HepG2 (cell line): ENCODE measurements around the gene CCDC170. TPM values are rescaled to one million over a fixed set of nuclear protein-coding genes. Genes with fewer than 3 reads are reported as not detected.

Experiments
- ATM ChIP-seq: fragments of 450-650 bp; IDR thresholded peaks from 2 replicates; pipeline ENCODE4 v1.7.1; 2017; ENCODE audit warnings: mild to moderate bottlenecking, borderline replicate concordance
- CBX1 ChIP-seq: IDR thresholded peaks from one replicate; pipeline ENCODE4 v1.6.1; 2016; ENCODE audit warnings: antibody characterized with exemption, low read depth
- FOXC1 ChIP-seq: sonication (generic); formaldehyde crosslinking; IDR thresholded peaks from 2 replicates; pipeline ENCODE4 v1.8.0; 2022; ENCODE audit warnings: mild to moderate bottlenecking, missing genetic modification reagents, borderline replicate concordance
- FOXM1 ChIP-seq: sonication (generic); formaldehyde crosslinking; IDR thresholded peaks from 2 replicates; pipeline ENCODE4 v1.5.0; 2020; ENCODE audit warnings: missing genetic modification reagents
- MATR3 ChIP-seq: sonication (generic); formaldehyde crosslinking; IDR thresholded peaks from 2 replicates; pipeline ENCODE4 v1.4.0; 2020; ENCODE audit warnings: missing genetic modification reagents
- MTF1 ChIP-seq: sonication (generic); formaldehyde crosslinking; IDR thresholded peaks from 2 replicates; pipeline ENCODE4 v1.5.0; 2020; ENCODE audit warnings: missing genetic modification reagents
- NFYB ChIP-seq: sonication (generic); formaldehyde crosslinking; IDR thresholded peaks from 2 replicates; pipeline ENCODE4 v1.4.0; 2020; ENCODE audit warnings: missing genetic modification reagents
- NKX3-1 ChIP-seq: sonication (generic); formaldehyde crosslinking; IDR thresholded peaks from 2 replicates; pipeline ENCODE4 v1.5.0; 2020; ENCODE audit warnings: missing genetic modification reagents
- PBX3 ChIP-seq: sonication (generic); formaldehyde crosslinking; IDR thresholded peaks from 2 replicates; pipeline ENCODE4 v1.8.1; 2023; ENCODE audit warnings: missing genetic modification reagents, inconsistent platforms, borderline replicate concordance
- PHF5A ChIP-seq: IDR thresholded peaks from one replicate; pipeline ENCODE4 v1.6.1; 2018; ENCODE audit warnings: low read depth, missing genetic modification reagents; ENCODE audit not compliant: unreplicated experiment
- RBM22 ChIP-seq: fragments of 200-400 bp; formaldehyde crosslinking; optimal IDR thresholded peaks from 2 replicates; pipeline ENCODE3; 2017; ENCODE audit warnings: mild to moderate bottlenecking, low read length, moderate library complexity
- SMARCE1 ChIP-seq: fragments of 450-650 bp; IDR thresholded peaks from 2 replicates; pipeline ENCODE4 v1.6.1; 2017; ENCODE audit warnings: borderline replicate concordance
- SNRNP70 ChIP-seq: fragments of 200-400 bp; formaldehyde crosslinking; IDR thresholded peaks from 2 replicates; pipeline ENCODE4 v1.6.1; 2017; ENCODE audit warnings: mild to moderate bottlenecking, low read depth, low read length, moderate library complexity
- SYNCRIP ChIP-seq: fragments of 200-400 bp; formaldehyde crosslinking; IDR thresholded peaks from 2 replicates; pipeline ENCODE4 v1.6.1; 2018; ENCODE audit warnings: mild to moderate bottlenecking, low read depth, low read length; ENCODE audit not compliant: insufficient read depth
- YY1 ChIP-seq: IDR thresholded peaks from 2 replicates; pipeline ENCODE4 v1.6.1; 2011; ENCODE audit warnings: low read length, low read depth, moderate library complexity, mild to moderate bottlenecking; ENCODE audit not compliant: insufficient read depth, insufficient replicate concordance
- ZNF143 ChIP-seq: sonication (generic); formaldehyde crosslinking; IDR thresholded peaks from 2 replicates; pipeline ENCODE4 v1.4.0; 2020; ENCODE audit warnings: missing genetic modification reagents
- ZNF549 ChIP-seq: sonication (generic); formaldehyde crosslinking; IDR thresholded peaks from 2 replicates; pipeline ENCODE4 v1.5.0; 2020; ENCODE audit warnings: missing genetic modification reagents
- ZNF841 ChIP-seq: sonication (generic); formaldehyde crosslinking; IDR thresholded peaks from 2 replicates; pipeline ENCODE4 v1.8.1; 2023; ENCODE audit warnings: missing genetic modification reagents, borderline replicate concordance
- ZSCAN30 ChIP-seq: sonication (generic); formaldehyde crosslinking; IDR thresholded peaks from 2 replicates; pipeline ENCODE4 v1.5.0; 2020; ENCODE audit warnings: mild to moderate bottlenecking, missing genetic modification reagents
- polyA plus RNA-seq, 8 experiments: library from polyadenylated mRNA; depleted of rRNA in 3 of 8; stranded (reverse) in 7 of 8; unstranded in 1 of 8; fragments of >200 nt; fragmentation: Illumina TruSeq in 4 of 8; extraction: Trizol in 4 of 8; gene quantifications; 2 replicates each; pipeline versions ENCODE4 v1.2.1 to v1.2.3, GENCODE V29; 2011 to 2016; ENCODE audit warnings: low read depth in 4 of 8, missing spikeins in 1 of 8, mixed read lengths in 1 of 8; ENCODE audit not compliant: insufficient read depth in 1 of 8
- total RNA-seq, 5 experiments: library from RNA; depleted of rRNA; stranded (reverse); fragments of >200 nt; fragmentation: Illumina TruSeq; extraction: Trizol; gene quantifications; 2 replicates each; pipeline ENCODE4 v1.2.3, GENCODE V29; 2016; ENCODE audit warnings: low read depth in 1 of 5
- TF ChIP-seq, protein P1 (sequence below): sonication (generic); formaldehyde crosslinking; IDR thresholded peaks from 2 replicates; pipeline ENCODE4 v1.5.0; 2020; ENCODE audit warnings: mild to moderate bottlenecking, missing genetic modification reagents, borderline replicate concordance
- TF ChIP-seq, protein P2 (sequence below): IDR thresholded peaks from 2 replicates; pipeline ENCODE4 v1.6.1; 2016; ENCODE audit warnings: low read depth, borderline replicate concordance

CCDC170 gene
- total and polyA plus RNA-seq, 2 of the 13 experiments (the other 11 are each of a cell fraction or from before 2014, with no cell fraction given): 0.90 to 5.1 TPM

DNA sequence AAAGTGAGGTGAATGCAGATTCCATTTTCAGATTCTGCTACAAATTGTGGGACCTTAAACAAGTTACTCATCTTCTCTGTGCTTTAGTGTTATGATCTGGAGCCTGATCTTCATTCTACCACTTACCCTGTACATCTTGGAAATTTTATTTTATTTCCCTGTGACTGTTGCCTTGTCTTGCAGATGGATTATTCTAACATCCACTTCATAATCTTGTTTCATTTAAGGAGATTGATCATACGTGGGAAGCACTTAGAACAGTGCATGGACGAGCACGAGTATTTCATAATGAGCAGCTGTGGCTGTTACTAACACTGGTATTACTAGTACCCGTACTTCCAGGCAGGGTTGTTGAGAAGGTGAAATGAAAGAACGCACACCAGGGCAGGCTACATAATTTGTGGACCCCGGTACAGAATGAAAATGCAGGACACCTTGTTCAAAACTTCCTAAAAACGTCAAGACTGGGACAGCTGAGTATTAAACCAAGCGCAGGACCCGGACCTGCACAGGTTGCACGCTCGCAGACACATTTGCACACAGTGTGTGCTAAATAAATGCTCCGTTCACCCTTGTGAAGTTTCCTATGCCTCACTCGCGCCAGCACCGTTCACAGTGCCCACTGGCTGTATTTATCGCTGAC is 535 bp upstream of the CCDC170 start (continued):
- no peak for TF ChIP-seq SYNCRIP
- TF ChIP-seq ZNF143: no peak
- no peak for TF ChIP-seq PBX3 (CRISPR knock-in tag)
- TF ChIP-seq SNRNP70: no peak
- TF ChIP-seq, protein P1, sequence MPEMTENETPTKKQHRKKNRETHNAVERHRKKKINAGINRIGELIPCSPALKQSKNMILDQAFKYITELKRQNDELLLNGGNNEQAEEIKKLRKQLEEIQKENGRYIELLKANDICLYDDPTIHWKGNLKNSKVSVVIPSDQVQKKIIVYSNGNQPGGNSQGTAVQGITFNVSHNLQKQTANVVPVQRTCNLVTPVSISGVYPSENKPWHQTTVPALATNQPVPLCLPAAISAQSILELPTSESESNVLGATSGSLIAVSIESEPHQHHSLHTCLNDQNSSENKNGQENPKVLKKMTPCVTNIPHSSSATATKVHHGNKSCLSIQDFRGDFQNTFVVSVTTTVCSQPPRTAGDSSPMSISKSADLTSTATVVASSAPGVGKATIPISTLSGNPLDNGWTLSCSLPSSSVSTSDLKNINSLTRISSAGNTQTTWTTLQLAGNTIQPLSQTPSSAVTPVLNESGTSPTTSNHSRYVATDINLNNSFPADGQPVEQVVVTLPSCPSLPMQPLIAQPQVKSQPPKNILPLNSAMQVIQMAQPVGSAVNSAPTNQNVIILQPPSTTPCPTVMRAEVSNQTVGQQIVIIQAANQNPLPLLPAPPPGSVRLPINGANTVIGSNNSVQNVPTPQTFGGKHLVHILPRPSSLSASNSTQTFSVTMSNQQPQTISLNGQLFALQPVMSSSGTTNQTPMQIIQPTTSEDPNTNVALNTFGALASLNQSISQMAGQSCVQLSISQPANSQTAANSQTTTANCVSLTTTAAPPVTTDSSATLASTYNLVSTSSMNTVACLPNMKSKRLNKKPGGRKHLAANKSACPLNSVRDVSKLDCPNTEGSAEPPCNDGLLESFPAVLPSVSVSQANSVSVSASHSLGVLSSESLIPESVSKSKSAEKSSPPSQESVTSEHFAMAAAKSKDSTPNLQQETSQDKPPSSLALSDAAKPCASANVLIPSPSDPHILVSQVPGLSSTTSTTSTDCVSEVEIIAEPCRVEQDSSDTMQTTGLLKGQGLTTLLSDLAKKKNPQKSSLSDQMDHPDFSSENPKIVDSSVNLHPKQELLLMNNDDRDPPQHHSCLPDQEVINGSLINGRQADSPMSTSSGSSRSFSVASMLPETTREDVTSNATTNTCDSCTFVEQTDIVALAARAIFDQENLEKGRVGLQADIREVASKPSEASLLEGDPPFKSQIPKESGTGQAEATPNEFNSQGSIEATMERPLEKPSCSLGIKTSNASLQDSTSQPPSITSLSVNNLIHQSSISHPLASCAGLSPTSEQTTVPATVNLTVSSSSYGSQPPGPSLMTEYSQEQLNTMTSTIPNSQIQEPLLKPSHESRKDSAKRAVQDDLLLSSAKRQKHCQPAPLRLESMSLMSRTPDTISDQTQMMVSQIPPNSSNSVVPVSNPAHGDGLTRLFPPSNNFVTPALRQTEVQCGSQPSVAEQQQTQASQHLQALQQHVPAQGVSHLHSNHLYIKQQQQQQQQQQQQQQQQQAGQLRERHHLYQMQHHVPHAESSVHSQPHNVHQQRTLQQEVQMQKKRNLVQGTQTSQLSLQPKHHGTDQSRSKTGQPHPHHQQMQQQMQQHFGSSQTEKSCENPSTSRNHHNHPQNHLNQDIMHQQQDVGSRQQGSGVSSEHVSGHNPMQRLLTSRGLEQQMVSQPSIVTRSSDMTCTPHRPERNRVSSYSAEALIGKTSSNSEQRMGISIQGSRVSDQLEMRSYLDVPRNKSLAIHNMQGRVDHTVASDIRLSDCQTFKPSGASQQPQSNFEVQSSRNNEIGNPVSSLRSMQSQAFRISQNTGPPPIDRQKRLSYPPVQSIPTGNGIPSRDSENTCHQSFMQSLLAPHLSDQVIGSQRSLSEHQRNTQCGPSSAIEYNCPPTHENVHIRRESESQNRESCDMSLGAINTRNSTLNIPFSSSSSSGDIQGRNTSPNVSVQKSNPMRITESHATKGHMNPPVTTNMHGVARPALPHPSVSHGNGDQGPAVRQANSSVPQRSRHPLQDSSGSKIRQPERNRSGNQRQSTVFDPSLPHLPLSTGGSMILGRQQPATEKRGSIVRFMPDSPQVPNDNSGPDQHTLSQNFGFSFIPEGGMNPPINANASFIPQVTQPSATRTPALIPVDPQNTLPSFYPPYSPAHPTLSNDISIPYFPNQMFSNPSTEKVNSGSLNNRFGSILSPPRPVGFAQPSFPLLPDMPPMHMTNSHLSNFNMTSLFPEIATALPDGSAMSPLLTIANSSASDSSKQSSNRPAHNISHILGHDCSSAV: no peak
- 0 out of 2 replicates have a peak, but pooled peaks have one; percentile 35 for TF ChIP-seq FOXM1 (CRISPR knock-in tag)
- no peak for TF ChIP-seq RBM22
- TF ChIP-seq ZNF841 (CRISPR knock-in tag): no peak
- TF ChIP-seq, protein P2, sequence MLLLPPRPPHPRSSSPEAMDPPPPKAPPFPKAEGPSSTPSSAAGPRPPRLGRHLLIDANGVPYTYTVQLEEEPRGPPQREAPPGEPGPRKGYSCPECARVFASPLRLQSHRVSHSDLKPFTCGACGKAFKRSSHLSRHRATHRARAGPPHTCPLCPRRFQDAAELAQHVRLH (CRISPR knock-in tag): no peak
- TF ChIP-seq CBX1: no peak
- TF ChIP-seq NKX3-1 (CRISPR knock-in tag): 0 out of 2 replicates have a peak, but pooled peaks have one; percentile 78
- no peak for TF ChIP-seq ZSCAN30 (CRISPR knock-in tag)
- TF ChIP-seq NFYB (CRISPR knock-in tag): no peak
- no peak for TF ChIP-seq FOXC1 (CRISPR knock-in tag)
- TF ChIP-seq MTF1 (CRISPR knock-in tag): no peak
- no peak for TF ChIP-seq SMARCE1
- TF ChIP-seq PHF5A (CRISPR knock-in tag): no peak
- no peak for TF ChIP-seq YY1
- no peak for TF ChIP-seq ZNF549
- no peak for TF ChIP-seq MATR3 (CRISPR knock-in tag)
- TF ChIP-seq ATM: no peak
